ENCODE data around the gene METTL2B. TPM values are rescaled to one million over a fixed set of nuclear protein-coding genes. Genes with fewer than 3 reads are reported as not detected.

Gene METTL2B
- 31.3 TPM for total RNA-seq

GRCh38 chr7:128476402-128477335, at the start of gene METTL2B:
TSS of gene METTL2B (plus strand) at chr7:128476748. CDS start at chr7:128476766, 18 bp downstream.
- DNase-seq = peak; percentile 97

- DNase-seq = peak; percentile 86
Measured at GRCh38 chr7:128427289-128427891, 49.2 kb upstream of the METTL2B start.

- DNase-seq = no peak
Measured at GRCh38 chr7:128430207-128430606, 46.3 kb upstream of the METTL2B start.

- DNase-seq = no peak
Measured at GRCh38 chr7:128431221-128431620, 45.3 kb upstream of the METTL2B start.

- no peak for DNase-seq
Measured at GRCh38 chr7:128431754-128432153, 44.8 kb upstream of the METTL2B start.

- DNase-seq = no peak
Measured at GRCh38 chr7:128434413-128435326, 41.9 kb upstream of the METTL2B start.

- no peak for DNase-seq
Measured at GRCh38 chr7:128435327-128435686, 41.2 kb upstream of the METTL2B start.

GRCh38 chr7:128437426-128438332, 38.9 kb upstream of the METTL2B start:
- no peak for DNase-seq

- no peak for DNase-seq
Measured at GRCh38 chr7:128442356-128442755, 34.2 kb upstream of the METTL2B start.

- DNase-seq = peak; percentile 24
Measured at GRCh38 chr7:128443831-128444600, 32.5 kb upstream of the METTL2B start.

- peak; percentile 87 for DNase-seq
Measured at GRCh38 chr7:128446306-128446705, 30.2 kb upstream of the METTL2B start.

GRCh38 chr7:128447941-128448564, 28.5 kb upstream of the METTL2B start:
- DNase-seq = no peak

GRCh38 chr7:128448751-128449302, 27.7 kb upstream of the METTL2B start:
- DNase-seq = no peak

- no peak for DNase-seq
Measured at GRCh38 chr7:128450409-128450808, 26.1 kb upstream of the METTL2B start.

- DNase-seq = no peak
Measured at GRCh38 chr7:128450913-128451312, 25.6 kb upstream of the METTL2B start.

GRCh38 chr7:128452552-128452951, 24.0 kb upstream of the METTL2B start:
- no peak for DNase-seq

GRCh38 chr7:128453836-128454804, 22.4 kb upstream of the METTL2B start:
- peak; percentile 96 for DNase-seq

- no peak for DNase-seq
Measured at GRCh38 chr7:128454808-128455542, 21.6 kb upstream of the METTL2B start.

All from tongue (tissue), 2 donors.